Fibroblast of the aortic adventitia (primary cell): ENCODE data around the gene PEPD. TPM values are rescaled to one million over a fixed set of nuclear protein-coding genes. Genes with fewer than 3 reads are reported as not detected.

ENCODE experiments used
- DNase-seq: peaks from one replicate; pipeline ENCODE4 v3.0.0-alpha.2; 2010; ENCODE audit warnings: low read depth
- H3K4me3 ChIP-seq: 2 replicates; pipeline ENCODE4 v1.5.1; 2011; ENCODE audit warnings: low read depth, mild to moderate bottlenecking, control low read depth, low read length, moderate library complexity
- CTCF ChIP-seq: IDR thresholded peaks from 2 replicates; pipeline ENCODE4 v1.5.1; 2011; ENCODE audit warnings: mild to moderate bottlenecking, low read length, control low read depth, inconsistent platforms; ENCODE audit not compliant: insufficient read depth
- total RNA-seq: library from RNA; depleted of rRNA; stranded (reverse); fragments of >200 nt; gene quantifications from 2 replicates; pipeline ENCODE4 v1.2.3, GENCODE V29; 2012; ENCODE audit warnings: low replicate concordance

PEPD gene
- total RNA-seq, 1 donor = 65.0 TPM

DNA sequence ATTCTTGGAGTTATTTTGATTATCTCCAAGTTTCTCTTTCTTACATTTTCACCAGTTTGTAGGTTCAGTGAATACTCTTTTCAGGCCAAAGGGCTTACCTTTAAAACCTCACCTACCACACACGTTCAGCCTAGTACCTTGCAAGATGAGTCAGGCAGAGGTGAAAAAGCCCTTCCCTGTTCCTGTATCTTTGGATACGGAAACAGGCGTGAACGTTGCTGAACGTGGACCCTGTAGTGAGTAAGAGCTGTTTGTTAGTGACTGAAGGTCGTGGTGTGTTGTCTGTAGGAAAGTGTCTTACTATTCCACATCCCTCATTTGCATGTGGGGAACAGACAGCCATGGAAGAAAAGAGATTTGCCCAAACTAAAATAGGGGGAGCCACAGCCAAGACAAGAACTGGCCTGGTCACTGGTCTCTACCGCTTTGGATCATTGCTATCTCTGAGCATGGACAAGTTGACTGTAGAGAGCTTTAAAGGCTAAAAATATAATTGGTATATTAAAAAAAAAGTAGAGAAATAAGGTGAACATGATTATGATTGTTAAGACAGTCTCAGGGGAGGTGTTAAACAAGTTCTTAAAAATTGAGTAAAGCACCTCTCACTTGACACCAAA, 144.5 kb downstream of the PEPD start:
- no peak overlapping the region for H3K4me3 ChIP-seq
- no peak for DNase-seq
- no peak for TF ChIP-seq CTCF

GRCh38 chr19:33376423-33376822, 145.2 kb downstream of the PEPD start:
- peak; percentile 91 for DNase-seq
- H3K4me3 ChIP-seq = no peak overlapping the region
- no peak for TF ChIP-seq CTCF

GRCh38 chr19:33375837-33376159, 145.8 kb downstream of the PEPD start:
- DNase-seq = peak; percentile 64
- TF ChIP-seq CTCF = no peak
- peak overlapping the region; percentile 97 for H3K4me3 ChIP-seq

DNA sequence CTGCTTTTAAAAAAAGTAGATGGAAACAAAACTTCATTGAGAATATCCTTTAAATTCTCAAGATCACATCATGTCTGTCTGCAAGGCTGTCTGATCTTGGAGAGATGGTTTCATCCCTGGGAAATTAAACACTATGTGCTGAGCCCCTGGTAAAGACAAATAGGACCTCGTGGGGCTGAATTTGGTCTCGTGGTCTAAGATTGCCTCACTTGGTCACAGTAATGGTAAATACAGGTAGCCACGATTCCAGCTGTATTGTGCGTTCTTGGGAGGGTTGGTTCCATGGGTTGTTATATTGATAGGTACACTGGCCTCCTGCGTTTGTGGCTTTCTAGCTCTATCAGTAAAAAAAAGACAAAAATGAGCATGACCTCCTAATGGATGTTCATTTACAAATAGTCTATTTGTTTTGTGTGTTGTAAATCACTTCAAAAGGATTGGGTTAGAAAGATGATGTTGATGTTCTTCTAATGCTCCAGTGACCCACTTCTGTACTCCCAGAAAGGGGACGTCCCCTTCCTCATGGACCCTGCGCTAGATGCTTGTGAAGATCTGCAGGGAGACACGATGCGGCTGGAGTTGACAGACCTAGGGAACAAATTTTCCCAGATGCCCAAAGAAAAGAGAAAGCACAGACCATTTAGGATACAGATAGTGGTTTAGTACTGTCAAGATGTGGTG, 146.3 kb downstream of the PEPD start:
- no peak for TF ChIP-seq CTCF
- DNase-seq = no peak
- H3K4me3 ChIP-seq = peak overlapping the region; percentile 97

GRCh38 chr19:33374236-33374714, 147.3 kb downstream of the PEPD start:
- DNase-seq = peak; percentile 53
- peak; percentile 16 for TF ChIP-seq CTCF
- peak overlapping the region; percentile 97 for H3K4me3 ChIP-seq

DNA sequence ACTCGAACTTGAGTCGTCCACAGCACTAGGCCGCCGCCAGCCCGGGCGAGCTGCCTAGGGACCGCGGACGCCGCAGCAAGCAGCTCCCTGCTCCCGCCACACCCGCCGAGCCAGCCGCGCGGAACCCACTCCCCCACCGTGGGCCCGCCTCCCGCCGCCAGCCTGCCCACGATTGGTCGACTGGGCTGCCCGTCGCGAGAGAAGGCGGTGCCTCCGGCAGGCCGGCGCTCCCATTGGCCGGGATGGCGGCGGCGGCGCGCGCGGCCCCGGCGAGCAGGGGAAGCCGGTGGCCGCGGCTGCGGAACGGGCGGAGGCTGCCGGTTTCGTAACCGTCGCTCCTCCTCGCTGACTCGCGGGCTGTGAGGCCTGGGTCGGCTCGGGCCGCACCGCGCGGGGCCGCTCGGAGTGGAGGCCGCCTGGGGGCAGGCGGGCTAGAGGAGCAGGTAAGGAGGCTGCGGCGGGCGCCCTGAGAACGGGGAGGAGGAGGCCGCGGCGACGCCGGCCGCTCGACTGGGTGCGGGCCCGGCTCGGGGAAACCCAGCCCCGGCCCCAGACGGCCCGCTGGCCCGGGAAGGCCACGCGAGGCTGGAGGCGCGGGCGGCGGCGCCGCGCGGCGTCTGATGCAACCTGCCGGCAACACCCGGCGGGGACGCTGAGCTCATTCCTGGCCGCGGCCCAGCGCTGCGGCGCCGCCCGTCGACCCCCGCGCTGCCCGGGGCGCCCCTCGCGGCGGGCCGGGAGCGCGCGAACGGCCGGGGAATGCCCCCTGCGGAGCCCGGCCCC, 147.9 kb downstream of the PEPD start, which contains the start of gene CEBPG:
TSS of gene CEBPG (plus strand) at position 257 of the 783 bp plus-strand sequence. CDS start 5,531 bp downstream, outside the sequence.
- DNase-seq = peak; percentile 90
- H3K4me3 ChIP-seq = peak within 1 kb of the TSS; percentile 97
- no peak for TF ChIP-seq CTCF
